B cell (primary cell): ENCODE data around the gene ATP6V0A1. TPM values are rescaled to one million over a fixed set of nuclear protein-coding genes. Genes with fewer than 3 reads are reported as not detected.

Source experiments
- ATAC-seq: fragments of 200-7000 bp; cut with Tn5 transposase; one replicate; pipeline ENCODE4 v1.10.0; 2021; ENCODE audit warnings: low read depth, mild to moderate bottlenecking, moderate number of reproducible peaks, moderate library complexity
- CTCF ChIA-PET: fragments of 350-600 bp; sonication (Branson Sonifier 250); formaldehyde crosslinking; loops from one replicate; lab custom pipeline; 2021; ENCODE audit warnings: antibody characterized with exemption, inconsistent platforms; lab: Charles Lee
- POLR2A ChIA-PET: fragments of 350-600 bp; sonication (Branson Sonifier 250); formaldehyde crosslinking; loops from one replicate; lab custom pipeline; 2021; ENCODE audit warnings: antibody characterized with exemption; lab: Charles Lee
- DNase-seq: peaks from one replicate; pipeline ENCODE4 v3.0.0; 2013
- H2AFZ ChIP-seq: 2 replicates; pipeline ENCODE4 v1.6.1; 2012; ENCODE audit warnings: mild to moderate bottlenecking, low read depth, low read length; ENCODE audit not compliant: insufficient read depth, poor library complexity, severe bottlenecking
- H3K27ac ChIP-seq, 2 donors: 1 replicate in 1 of 2; 2 replicates in 1 of 2; pipeline ENCODE4 v1.5.1; 2012 to 2013; ENCODE audit warnings: low read length in 2 of 2, mild to moderate bottlenecking in 2 of 2, moderate library complexity in 1 of 2
- H3K27me3 ChIP-seq, 4 experiments: fragments of 200-600 bp in 1 of 4; sonication (generic) in 1 of 4; replicated peaks in 1 of 4; 1 replicate in 2 of 4; 2 replicates in 2 of 4; pipeline versions ENCODE4 v1.6.1 to v1.7.0; 2013 to 2016; ENCODE audit warnings: low read length in 3 of 4, mild to moderate bottlenecking in 2 of 4, mixed read lengths in 1 of 4, moderate library complexity in 1 of 4; ENCODE audit not compliant: insufficient read depth in 4 of 4, control insufficient read depth in 3 of 4; ENCODE audit errors: control extremely low read depth in 1 of 4
- H3K36me3 ChIP-seq, 2 experiments: replicated peaks in 1 of 2; 1 replicate in 1 of 2; 2 replicates in 1 of 2; pipeline versions ENCODE4 v1.6.1 to v1.7.1; 2013; ENCODE audit warnings: low read length in 1 of 2; ENCODE audit not compliant: insufficient read depth in 2 of 2, control insufficient read depth in 1 of 2; ENCODE audit errors: control extremely low read depth in 1 of 2, extremely low read depth in 1 of 2
- H3K4me1 ChIP-seq, 2 donors: fragments of 200-600 bp in 1 of 2; sonication (generic) in 1 of 2; 1 replicate in 1 of 2; 2 replicates in 1 of 2; pipeline versions ENCODE4 v1.5.1 to v1.6.1; 2013 to 2017; ENCODE audit warnings: low read length in 2 of 2; ENCODE audit not compliant: control insufficient read depth in 2 of 2, insufficient read depth in 2 of 2
- H3K4me2 ChIP-seq: replicated peaks from 2 replicates; pipeline ENCODE3; 2012; ENCODE audit warnings: mild to moderate bottlenecking, low read depth, low read length; ENCODE audit not compliant: poor library complexity, severe bottlenecking
- H3K4me3 ChIP-seq, 5 experiments: fragments of 200-600 bp in 1 of 5; sonication (generic) in 1 of 5; 1 replicate in 3 of 5; 2 replicates in 2 of 5; pipeline versions ENCODE4 v1.5.1 to v1.7.0; 2011 to 2016; ENCODE audit warnings: low read length in 4 of 5, mild to moderate bottlenecking in 4 of 5, low read depth in 2 of 5, control low read depth in 1 of 5, moderate library complexity in 1 of 5; ENCODE audit not compliant: insufficient read depth in 1 of 5; ENCODE audit errors: control extremely low read depth in 1 of 5, extremely low read depth in 1 of 5
- H3K79me2 ChIP-seq: fragments of 200-600 bp; sonication (generic); one replicate; pipeline ENCODE4 v1.6.0; 2016; ENCODE audit warnings: low read length; ENCODE audit not compliant: control insufficient read depth, insufficient read depth
- H3K9ac ChIP-seq: fragments of 200-600 bp; sonication (generic); 2 replicates; pipeline ENCODE4 v1.6.1; 2017; ENCODE audit warnings: mild to moderate bottlenecking, low read length, moderate library complexity
- H3K9me3 ChIP-seq, 3 donors: one replicate each; pipeline versions ENCODE4 v1.6.1 to v1.7.1; 2013; ENCODE audit warnings: low read length in 2 of 3; ENCODE audit not compliant: control insufficient read depth in 2 of 3, insufficient read depth in 1 of 3; ENCODE audit errors: control extremely low read depth in 1 of 3
- H4K20me1 ChIP-seq: 2 replicates; pipeline ENCODE4 v1.6.0; 2012; ENCODE audit warnings: mild to moderate bottlenecking, low read length; ENCODE audit not compliant: insufficient read depth, control insufficient read depth, poor library complexity, severe bottlenecking
- H3K27ac Mint-ChIP-seq: one replicate; pipeline ENCODE4 v1.8.0; 2021; ENCODE audit warnings: mixed read lengths
- H3K27me3 Mint-ChIP-seq: one replicate; pipeline ENCODE4 v1.8.0; 2021; ENCODE audit warnings: mixed read lengths
- H3K4me1 Mint-ChIP-seq: one replicate; pipeline ENCODE4 v1.8.0; 2021; ENCODE audit warnings: mixed read lengths
- H3K4me3 Mint-ChIP-seq: one replicate; pipeline ENCODE4 v1.8.0; 2021; ENCODE audit warnings: mixed read lengths
- H3K9me3 Mint-ChIP-seq: one replicate; pipeline ENCODE4 v1.8.0; 2022; ENCODE audit warnings: mixed read lengths; ENCODE audit not compliant: insufficient read depth
- CTCF ChIP-seq: fragments of 200-600 bp; IDR thresholded peaks from one replicate; pipeline ENCODE4 v1.8.0; 2022; ENCODE audit warnings: antibody characterized with exemption, mild to moderate bottlenecking
- EZH2 ChIP-seq: IDR thresholded peaks from 2 replicates; pipeline ENCODE4 v1.6.1; 2012; ENCODE audit warnings: borderline replicate concordance, low read depth, mild to moderate bottlenecking, moderate library complexity, low read length; ENCODE audit not compliant: insufficient read depth, poor library complexity, severe bottlenecking
- WGBS: methylation state at CpG from one replicate; pipeline ENCODE4 v1.1.5; 2013; ENCODE audit warnings: missing lambda C conversion rate; ENCODE audit not compliant: insufficient coverage; 5-methylcytosine and 5-hydroxymethylcytosine counted together
- intact Hi-C: fragments of 100-400 bp; cut with micrococcal nuclease; formaldehyde crosslinking; loops from one replicate; pipeline ENCODE4 v1.10.0; 2022
- polyA plus RNA-seq: library from polyadenylated mRNA; depleted of rRNA; stranded (reverse); fragments of >200 nt; gene quantifications from 2 replicates; pipeline ENCODE4 v1.2.3, GENCODE V29; 2012
- total RNA-seq, 2 donors: library from RNA; stranded (reverse); fragments of 120-200 nt in 1 of 2; gene quantifications; 1 replicate in 1 of 2; 2 replicates in 1 of 2; pipeline versions ENCODE4 v1.2.3 to v1.2.4, GENCODE V29; 2013 to 2022

ATP6V0A1 gene
- total and polyA plus RNA-seq, 2 donors (not counting 1 experiment from before 2014, with no cell fraction given): 59.1 to 90.9 TPM

DNA sequence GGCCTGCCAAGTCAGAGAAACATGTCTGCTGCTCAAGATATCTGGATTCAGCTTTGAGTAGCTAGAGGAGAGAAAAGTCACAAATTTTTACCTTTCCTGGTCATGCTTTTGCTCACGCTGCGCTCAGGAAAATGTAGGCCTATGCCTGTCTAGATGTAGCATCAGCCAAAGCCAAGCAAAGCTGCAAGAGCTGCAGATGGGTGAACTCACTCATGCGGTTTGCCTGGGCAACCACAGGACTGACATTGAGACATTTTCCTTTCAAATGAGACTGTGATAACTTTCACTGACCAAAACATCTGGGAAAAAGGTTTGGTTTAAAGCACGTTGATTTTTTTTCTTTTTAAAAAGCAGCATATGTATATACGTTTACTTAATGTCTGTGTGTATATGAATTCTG, 43.4 kb downstream of the ATP6V0A1 start:
- TF ChIP-seq CTCF (no peak), EZH2 (no peak)
- no peaks in the 10 kb centered on the region for H4K20me1 ChIP-seq
- no peak overlapping the region for H3K4me2 ChIP-seq
- no peak overlapping the region for H3K27ac Mint-ChIP-seq
- POLR2A ChIA-PET: no interaction called here
- no peak overlapping the region for H3K9ac ChIP-seq
- H3K4me1 Mint-ChIP-seq: no peaks in the 10 kb centered on the region
- WGBS: 81% methylated on average over 3 of the region's 5 CpGs
- no peak overlapping the region for H2AFZ ChIP-seq
- H3K27ac ChIP-seq: no peak overlapping the region
- H3K27me3 ChIP-seq: no peaks in the 10 kb centered on the region
- CTCF ChIA-PET: no interaction called here
- H3K4me3 Mint-ChIP-seq: no peak overlapping the region
- ATAC-seq (no peak), DNase-seq (no peak)
- H3K4me1 ChIP-seq: no peaks in the 10 kb centered on the region
- no peak overlapping the region for H3K4me3 ChIP-seq
- H3K9me3 ChIP-seq: no peaks in the 10 kb centered on the region
- no peaks in the 10 kb centered on the region for H3K79me2 ChIP-seq
- H3K27me3 Mint-ChIP-seq: no peaks in the 10 kb centered on the region
- H3K36me3 ChIP-seq: peaks cover 15 to 61% of the 10 kb centered on the region in 2 experiments
- intact Hi-C loops: no loop called here
- no peaks in the 10 kb centered on the region for H3K9me3 Mint-ChIP-seq

DNA sequence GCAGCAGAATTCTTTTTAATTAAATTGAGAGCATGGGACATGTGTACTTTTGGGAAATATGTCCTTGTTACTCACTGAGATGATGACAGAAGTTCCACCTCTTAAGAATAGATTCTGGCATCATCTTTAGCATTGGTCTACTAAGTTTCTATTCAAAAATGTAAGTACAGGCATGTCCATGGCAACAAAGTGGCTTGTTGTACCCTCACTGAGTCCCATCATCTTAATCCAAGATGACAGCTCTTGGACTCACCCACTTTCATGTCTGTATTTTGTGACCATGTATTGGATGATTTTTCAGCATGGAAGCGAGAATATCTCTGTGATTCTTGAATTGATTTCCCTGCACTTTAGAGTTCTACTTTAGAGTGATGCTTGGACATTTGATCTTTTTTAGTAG, 44.2 kb downstream of the ATP6V0A1 start:
- ChIA-PET POLR2A (no interaction called here), CTCF (no interaction called here)
- no peaks in the 10 kb centered on the region for H3K9me3 Mint-ChIP-seq
- 100% methylated on average over 1 of the region's 1 CpG for WGBS
- Histone ChIP-seq H3K27me3 (no peaks in the 10 kb centered on the region), H3K79me2 (no peaks in the 10 kb centered on the region), H2AFZ (no peak overlapping the region), H3K36me3 (peaks cover 15 to 67% of the 10 kb centered on the region in 2 experiments), H3K4me3 (no peak overlapping the region), H3K9me3 (no peaks in the 10 kb centered on the region), H3K27ac (no peak overlapping the region), H3K4me2 (no peak overlapping the region), H3K4me1 (no peaks in the 10 kb centered on the region), H4K20me1 (no peaks in the 10 kb centered on the region), H3K9ac (no peak overlapping the region)
- ATAC-seq: no peak
- H3K4me3 Mint-ChIP-seq: no peak overlapping the region
- no peak for DNase-seq
- H3K27ac Mint-ChIP-seq: no peak overlapping the region
- H3K27me3 Mint-ChIP-seq: no peaks in the 10 kb centered on the region
- TF ChIP-seq CTCF (no peak), EZH2 (no peak)
- H3K4me1 Mint-ChIP-seq: no peaks in the 10 kb centered on the region
- intact Hi-C loops: no loop called here
